Activated B cell treated with CpG ODN at 0.5 μM for 24 hours (primary cell): ENCODE results near the gene STAT3. TPM values are rescaled to one million over a fixed set of nuclear protein-coding genes. Genes with fewer than 3 reads are reported as not detected.

ENCODE experiments used
- ATAC-seq: fragments of 200-7000 bp; cut with Tn5 transposase; one replicate; pipeline ENCODE4 v1.10.0; 2021; ENCODE audit warnings: low read depth, mild to moderate bottlenecking, moderate library complexity
- CTCF ChIA-PET: fragments of 350-600 bp; sonication (Branson Sonifier 250); formaldehyde crosslinking; loops from one replicate; lab custom pipeline; 2021; ENCODE audit warnings: antibody characterized with exemption; lab: Charles Lee
- POLR2A ChIA-PET: fragments of 350-600 bp; sonication (Branson Sonifier 250); formaldehyde crosslinking; loops from one replicate; lab custom pipeline; 2021; ENCODE audit warnings: antibody characterized with exemption; lab: Charles Lee
- DNase-seq: peaks from one replicate; pipeline ENCODE4 v3.0.0; 2022
- H3K27ac Mint-ChIP-seq: one replicate; pipeline ENCODE4 v1.8.0; 2020; ENCODE audit warnings: mixed read lengths
- H3K27me3 Mint-ChIP-seq: one replicate; pipeline ENCODE4 v1.8.0; 2021; ENCODE audit warnings: mixed read lengths
- H3K36me3 Mint-ChIP-seq: one replicate; pipeline ENCODE4 v1.8.0; 2021; ENCODE audit warnings: low read depth, mixed read lengths
- H3K4me1 Mint-ChIP-seq: one replicate; pipeline ENCODE4 v1.8.0; 2021; ENCODE audit warnings: mixed read lengths
- H3K4me3 Mint-ChIP-seq: one replicate; pipeline ENCODE4 v1.8.0; 2020; ENCODE audit warnings: mild to moderate bottlenecking, mixed read lengths
- H3K9me3 Mint-ChIP-seq: one replicate; pipeline ENCODE4 v1.8.0; 2020; ENCODE audit warnings: mixed read lengths
- CTCF ChIP-seq: fragments of 200-600 bp; IDR thresholded peaks from one replicate; pipeline ENCODE4 v1.8.0; 2022; ENCODE audit warnings: antibody characterized with exemption, mild to moderate bottlenecking
- intact Hi-C: fragments of 100-400 bp; cut with micrococcal nuclease; formaldehyde crosslinking; loops from one replicate; pipeline ENCODE4 v1.15.1; 2024
- total RNA-seq: library from RNA; stranded (reverse); gene quantifications from 2 replicates; pipeline ENCODE4 v1.2.3, GENCODE V29; 2022

STAT3 gene
- total RNA-seq, 1 donor from 2014 or later: 233 TPM

- H3K27me3 Mint-ChIP-seq: no peaks in the 10 kb centered on the region
- ChIA-PET POLR2A (interaction anchor here (0.8 kb wide), 1 partner anchor 200 kb away, joined by 3 read pairs; the partner anchor contains the start of gene TUBG1), CTCF (interaction anchor here (0.9 to 11.8 kb wide), 2 partner anchors 88 to 98 kb away, joined by 3 to 202 read pairs; no protein-coding TSS in a partner anchor)
- H3K4me3 Mint-ChIP-seq: no peak overlapping the region
- H3K9me3 Mint-ChIP-seq: no peaks in the 10 kb centered on the region
- no peak for TF ChIP-seq CTCF
- ATAC-seq: no peak
- no peaks in the 10 kb centered on the region for H3K36me3 Mint-ChIP-seq
- no peak overlapping the region for H3K27ac Mint-ChIP-seq
- no peak for DNase-seq
- H3K4me1 Mint-ChIP-seq: peaks cover 19% of the 10 kb centered on the region
- intact Hi-C loops: loop anchor here (5.0 kb wide), 1 partner anchor 227 kb away; the partner anchor contains the start of gene KCNH4
Observed at GRCh38 chr17:42409523-42410318, 21.5 kb upstream of the STAT3 start.

- Mint-ChIP-seq H3K27ac (no peak overlapping the region), H3K4me1 (peaks cover 8% of the 10 kb centered on the region), H3K4me3 (no peak overlapping the region), H3K9me3 (no peaks in the 10 kb centered on the region), H3K36me3 (no peaks in the 10 kb centered on the region), H3K27me3 (peaks cover 3% of the 10 kb centered on the region)
- DNase-seq (no peak), ATAC-seq (no peak)
- ChIA-PET POLR2A (interaction anchor here (1.0 to 3.4 kb wide), 5 partner anchors 19 to 96 kb away, joined by 3 to 17 read pairs (median 3); partner anchors contain the start of gene STAT3), CTCF (interaction anchor here (2.9 to 11.8 kb wide), 3 partner anchors 20 to 96 kb away, joined by 15 to 202 read pairs (median 77); partner anchors contain the start of gene STAT3)
- TF ChIP-seq CTCF: no peak
- intact Hi-C loops: loop anchor here (5.0 kb wide), 1 partner anchor 226 kb away; the partner anchor contains the start of gene KCNH4
Observed at GRCh38 chr17:42408061-42408460, 19.8 kb upstream of the STAT3 start.

- POLR2A ChIA-PET: interaction anchor here (0.6 to 3.4 kb wide), 8 partner anchors 19 to 119 kb away, joined by 3 to 17 read pairs (median 3); partner anchors contain the start of genes STAT3 and STAT5A
- ATAC-seq (peak; percentile 92), DNase-seq (peak; percentile 27)
- TF ChIP-seq CTCF: no peak
- intact Hi-C loops: loop anchor here (1.0 to 5.0 kb wide), 6 partner anchors 19 to 445 kb away; partner anchors contain the start of genes KCNH4 and STAT3
- no peaks in the 10 kb centered on the region for H3K36me3 Mint-ChIP-seq
- CTCF ChIA-PET: interaction anchor here (0.7 to 11.8 kb wide), 9 partner anchors 19 to 445 kb away, joined by 3 to 202 read pairs (median 10); partner anchors contain the start of gene STAT3
- peak overlapping the region; percentile 4 for H3K27ac Mint-ChIP-seq
- H3K4me1 Mint-ChIP-seq: peaks cover 8% of the 10 kb centered on the region
- peaks cover 3% of the 10 kb centered on the region for H3K27me3 Mint-ChIP-seq
- H3K4me3 Mint-ChIP-seq: no peak overlapping the region
- no peaks in the 10 kb centered on the region for H3K9me3 Mint-ChIP-seq
Observed at GRCh38 chr17:42407289-42407836, 19.1 kb upstream of the STAT3 start.

GRCh38 chr17:42406615-42407288, 18.5 kb upstream of the STAT3 start:
- ChIA-PET POLR2A (interaction anchor here (0.6 to 3.4 kb wide), 18 partner anchors 14 to 228 kb away, joined by 3 to 17 read pairs (median 4); partner anchors contain the start of genes STAT3 and STAT5A), CTCF (interaction anchor here (0.7 to 11.8 kb wide), 14 partner anchors 8 to 444 kb away, joined by 3 to 202 read pairs (median 6); partner anchors contain the start of genes CAVIN1 and STAT3)
- ATAC-seq (no peak), DNase-seq (no peak)
- Mint-ChIP-seq H3K4me1 (peaks cover 8% of the 10 kb centered on the region), H3K27ac (no peak overlapping the region), H3K9me3 (no peaks in the 10 kb centered on the region), H3K36me3 (no peaks in the 10 kb centered on the region), H3K4me3 (no peak overlapping the region), H3K27me3 (peaks cover 3% of the 10 kb centered on the region)
- TF ChIP-seq CTCF: no peak
- intact Hi-C loops: loop anchor here (1.0 to 5.0 kb wide), 8 partner anchors 18 to 444 kb away; partner anchors contain the start of genes KCNH4 and STAT3
